Measurements from ENCODE around the gene RBM10.

Gene RBM10

GRCh38 chrX:47198026-47198686 is 53.1 kb downstream of the RBM10 start:
- no peak for DNase-seq

GRCh38 chrX:47198687-47199080 is 53.7 kb downstream of the RBM10 start:
- no peak for DNase-seq

- DNase-seq = no peak
Measured at GRCh38 chrX:47199286-47199685, 54.3 kb downstream of the RBM10 start.

GRCh38 chrX:47200385-47201150 is 55.5 kb downstream of the RBM10 start:
- no peak for DNase-seq

- DNase-seq = no peak
Measured at GRCh38 chrX:47201345-47201944, 56.4 kb downstream of the RBM10 start.

GRCh38 chrX:47202316-47202715 is 57.3 kb downstream of the RBM10 start:
- no peak for DNase-seq

GRCh38 chrX:47202877-47203276 is 57.9 kb downstream of the RBM10 start:
- no peak for DNase-seq

- no peak for DNase-seq
Measured at GRCh38 chrX:47204970-47205369, 59.9 kb downstream of the RBM10 start.

- DNase-seq = no peak
Measured at GRCh38 chrX:47206316-47206715, 61.3 kb downstream of the RBM10 start.

- no peak for DNase-seq
Measured at GRCh38 chrX:47208108-47208507, 63.1 kb downstream of the RBM10 start.

- no peak for DNase-seq
Measured at GRCh38 chrX:47209508-47210238, 64.7 kb downstream of the RBM10 start.

GRCh38 chrX:47210661-47211425 is 65.8 kb downstream of the RBM10 start:
- DNase-seq = no peak

GRCh38 chrX:47212381-47213293 is 67.6 kb downstream of the RBM10 start:
- DNase-seq = no peak

- DNase-seq = no peak
Measured at GRCh38 chrX:47214435-47215077, 69.5 kb downstream of the RBM10 start.

GRCh38 chrX:47215291-47215900 is 70.4 kb downstream of the RBM10 start:
- no peak for DNase-seq

GRCh38 chrX:47216393-47216925 is 71.4 kb downstream of the RBM10 start:
- DNase-seq = no peak

- no peak for DNase-seq
Measured at GRCh38 chrX:47217121-47217851, 72.3 kb downstream of the RBM10 start.

- DNase-seq = peak; percentile 89
Measured at GRCh38 chrX:47217852-47218279, 72.8 kb downstream of the RBM10 start.

GRCh38 chrX:47218280-47218919 is 73.4 kb downstream of the RBM10 start, which contains the start of gene CDK16:
TSS of gene CDK16 (plus strand) at chrX:47218681. CDS start at chrX:47223558, 4,877 bp downstream.
- DNase-seq = peak; percentile 95
